ENCODE data around the gene MCTP2. TPM values are rescaled to one million over a fixed set of nuclear protein-coding genes. Genes with fewer than 3 reads are reported as not detected.

The MCTP2 gene
- total RNA-seq, 1 experiment from 2014 or later = 0.19 TPM

DNA sequence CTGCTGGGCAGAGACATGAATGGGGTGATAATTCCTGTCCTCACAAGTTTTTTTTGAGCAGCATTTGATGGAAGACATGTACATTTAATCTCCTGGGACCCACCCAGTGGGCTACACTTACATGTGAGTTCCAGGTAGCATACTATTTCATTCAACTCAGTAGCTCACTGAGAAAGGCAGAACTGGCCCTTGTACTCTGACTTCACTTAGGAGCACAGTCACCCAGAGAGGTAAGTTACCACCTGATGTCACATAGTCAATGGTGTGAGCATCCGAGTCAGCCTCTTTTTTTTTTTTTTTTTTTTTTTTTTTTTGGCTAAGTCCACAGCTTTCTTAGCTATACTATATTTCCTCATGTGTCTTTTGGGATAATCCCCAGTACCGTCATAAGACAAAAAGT is 32.7 kb upstream of the MCTP2 start:
- CTCF ChIA-PET = no interaction called here
- H3K27me3 ChIP-seq (replicated peaks; ENCODE audit: insufficient read depth, low read depth, low read length, poor library complexity) = no peaks in the 10 kb centered on the region
- no peak overlapping the region for H3K27ac ChIP-seq (ENCODE audit: low read depth, low read length, poor library complexity, severe bottlenecking)
- H3K36me3 ChIP-seq (ENCODE audit: insufficient read depth, low read length, poor library complexity, severe bottlenecking) = no peaks in the 10 kb centered on the region
- H3K9me3 ChIP-seq (ENCODE audit: low read depth, low read length, poor library complexity, severe bottlenecking) = no peaks in the 10 kb centered on the region
- intact Hi-C loops (cut with micrococcal nuclease; ENCODE audit: unreplicated experiment) = no loop called here
- no peaks in the 10 kb centered on the region for H3K4me1 ChIP-seq (ENCODE audit: insufficient read depth, low read length, poor library complexity, severe bottlenecking)
- POLR2A ChIA-PET (ENCODE audit: low non-redundant PET) = no interaction called here
- BruUV-seq (replicated peaks) = no TSS peak
- no peak for DNase-seq (ENCODE audit: low spot score)
- no peak for TF ChIP-seq EZH2 (IDR thresholded peaks at IDR 0.05; ENCODE audit: borderline replicate concordance, low read depth, low read length, poor library complexity, severe bottlenecking)
- TF ChIP-seq, protein P1, sequence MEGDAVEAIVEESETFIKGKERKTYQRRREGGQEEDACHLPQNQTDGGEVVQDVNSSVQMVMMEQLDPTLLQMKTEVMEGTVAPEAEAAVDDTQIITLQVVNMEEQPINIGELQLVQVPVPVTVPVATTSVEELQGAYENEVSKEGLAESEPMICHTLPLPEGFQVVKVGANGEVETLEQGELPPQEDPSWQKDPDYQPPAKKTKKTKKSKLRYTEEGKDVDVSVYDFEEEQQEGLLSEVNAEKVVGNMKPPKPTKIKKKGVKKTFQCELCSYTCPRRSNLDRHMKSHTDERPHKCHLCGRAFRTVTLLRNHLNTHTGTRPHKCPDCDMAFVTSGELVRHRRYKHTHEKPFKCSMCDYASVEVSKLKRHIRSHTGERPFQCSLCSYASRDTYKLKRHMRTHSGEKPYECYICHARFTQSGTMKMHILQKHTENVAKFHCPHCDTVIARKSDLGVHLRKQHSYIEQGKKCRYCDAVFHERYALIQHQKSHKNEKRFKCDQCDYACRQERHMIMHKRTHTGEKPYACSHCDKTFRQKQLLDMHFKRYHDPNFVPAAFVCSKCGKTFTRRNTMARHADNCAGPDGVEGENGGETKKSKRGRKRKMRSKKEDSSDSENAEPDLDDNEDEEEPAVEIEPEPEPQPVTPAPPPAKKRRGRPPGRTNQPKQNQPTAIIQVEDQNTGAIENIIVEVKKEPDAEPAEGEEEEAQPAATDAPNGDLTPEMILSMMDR (conservative IDR thresholded peaks at IDR 0.05; ENCODE audit: low read depth, low read length) = no peak
- no peak overlapping the region for H3K4me3 ChIP-seq (ENCODE audit: low read depth, low read length, poor library complexity, severe bottlenecking)

DNA sequence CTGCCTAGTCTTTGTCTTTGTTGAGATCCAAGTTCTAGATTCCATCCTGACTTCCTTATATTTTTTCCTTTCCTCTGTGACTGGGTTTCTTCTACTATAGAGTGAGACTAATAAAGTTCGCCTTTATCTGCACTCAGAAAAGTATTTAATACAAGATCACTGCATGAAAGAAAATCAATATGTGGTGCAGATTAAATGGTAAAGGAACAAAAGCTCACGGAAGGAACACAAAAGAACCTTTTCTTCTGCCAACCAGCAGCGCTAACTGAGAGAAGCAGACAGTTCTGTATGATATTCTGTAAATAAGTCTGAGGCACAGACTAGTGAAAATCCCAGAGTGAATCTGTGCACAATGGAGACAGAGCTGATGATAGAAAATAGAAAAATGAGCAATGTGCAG is 31.6 kb upstream of the MCTP2 start:
- Histone ChIP-seq H3K27me3 (replicated peaks; ENCODE audit: insufficient read depth, low read depth, low read length, poor library complexity) (no peaks in the 10 kb centered on the region), H3K9me3 (ENCODE audit: low read depth, low read length, poor library complexity, severe bottlenecking) (no peaks in the 10 kb centered on the region), H3K27ac (ENCODE audit: low read depth, low read length, poor library complexity, severe bottlenecking) (no peak overlapping the region), H3K36me3 (ENCODE audit: insufficient read depth, low read length, poor library complexity, severe bottlenecking) (no peaks in the 10 kb centered on the region), H3K4me1 (ENCODE audit: insufficient read depth, low read length, poor library complexity, severe bottlenecking) (no peaks in the 10 kb centered on the region), H3K4me3 (ENCODE audit: low read depth, low read length, poor library complexity, severe bottlenecking) (no peak overlapping the region)
- DNase-seq (ENCODE audit: low spot score) = no peak
- ChIA-PET CTCF (no interaction called here), POLR2A (ENCODE audit: low non-redundant PET) (interaction anchor here (0.7 kb wide), 1 partner anchor 857 kb away, joined by 4 read pairs; no protein-coding TSS in a partner anchor)
- no TSS peak for BruUV-seq (replicated peaks)
- TF ChIP-seq, protein P1 (conservative IDR thresholded peaks at IDR 0.05; ENCODE audit: low read depth, low read length) = no peak
- TF ChIP-seq EZH2 (IDR thresholded peaks at IDR 0.05; ENCODE audit: borderline replicate concordance, low read depth, low read length, poor library complexity, severe bottlenecking) = no peak
- intact Hi-C loops (cut with micrococcal nuclease; ENCODE audit: unreplicated experiment) = no loop called here

DNA sequence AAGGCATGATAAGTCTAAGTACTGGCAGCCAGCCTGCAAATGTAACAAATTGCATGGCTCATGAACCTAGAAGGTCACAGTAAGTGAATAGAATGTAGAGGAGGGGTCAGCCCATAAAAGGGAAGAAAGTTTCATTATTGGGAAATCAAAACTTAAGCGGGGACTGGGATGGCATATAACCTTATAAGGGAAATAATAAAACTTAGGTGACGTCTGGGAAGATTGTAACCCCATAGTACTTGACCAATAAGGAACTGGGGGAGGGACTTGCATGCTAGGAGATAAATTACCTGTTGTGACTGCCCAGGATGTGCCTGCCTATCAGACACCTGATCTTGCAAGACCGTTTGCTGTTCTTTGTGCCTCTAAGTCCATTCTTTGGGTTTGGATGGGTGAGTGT is 28.1 kb upstream of the MCTP2 start:
- ChIA-PET POLR2A (ENCODE audit: low non-redundant PET) (no interaction called here), CTCF (no interaction called here)
- BruUV-seq (replicated peaks) = no TSS peak

More for the DNA sequence above, 28.1 kb upstream of the MCTP2 start:
- no peaks in the 10 kb centered on the region for H3K9me3 ChIP-seq (ENCODE audit: low read depth, low read length, poor library complexity, severe bottlenecking)
- intact Hi-C loops (cut with micrococcal nuclease; ENCODE audit: unreplicated experiment) = no loop called here
- no peak for DNase-seq (ENCODE audit: low spot score)
- H3K36me3 ChIP-seq (ENCODE audit: insufficient read depth, low read length, poor library complexity, severe bottlenecking) = no peaks in the 10 kb centered on the region
- no peaks in the 10 kb centered on the region for H3K27me3 ChIP-seq (replicated peaks; ENCODE audit: insufficient read depth, low read depth, low read length, poor library complexity)
- H3K4me3 ChIP-seq (ENCODE audit: low read depth, low read length, poor library complexity, severe bottlenecking) = no peak overlapping the region
- no peak for TF ChIP-seq EZH2 (IDR thresholded peaks at IDR 0.05; ENCODE audit: borderline replicate concordance, low read depth, low read length, poor library complexity, severe bottlenecking)
- TF ChIP-seq, protein P1 (conservative IDR thresholded peaks at IDR 0.05; ENCODE audit: low read depth, low read length) = no peak
- peaks cover 4% of the 10 kb centered on the region for H3K4me1 ChIP-seq (ENCODE audit: insufficient read depth, low read length, poor library complexity, severe bottlenecking)
- no peak overlapping the region for H3K27ac ChIP-seq (ENCODE audit: low read depth, low read length, poor library complexity, severe bottlenecking)
